HG03558 (cell line): Measurements from ENCODE around the gene WDR43.

ENCODE experiments used
- ATAC-seq: cut with Tn5 transposase; IDR thresholded peaks from one replicate; pipeline ENCODE4 v1.9.1; 2021; ENCODE audit warnings: moderate number of reproducible peaks; ENCODE audit not compliant: unreplicated experiment; ENCODE audit errors: extremely low read depth

The WDR43 gene

GRCh38 chr2:28908172-28908571, 13.7 kb downstream of the WDR43 start:
- no peak for ATAC-seq

- ATAC-seq: no peak
Observed at GRCh38 chr2:28909655-28910353, 15.3 kb downstream of the WDR43 start.

- ATAC-seq: no peak
Observed at GRCh38 chr2:28915939-28916338, 21.5 kb downstream of the WDR43 start.

GRCh38 chr2:28926847-28927246, 32.4 kb downstream of the WDR43 start:
- no peak for ATAC-seq

- no peak for ATAC-seq
Observed at GRCh38 chr2:28927469-28927868, 33.0 kb downstream of the WDR43 start.

- no peak for ATAC-seq
Observed at GRCh38 chr2:28927878-28928277, 33.4 kb downstream of the WDR43 start.

GRCh38 chr2:28929581-28929980, 35.1 kb downstream of the WDR43 start:
- ATAC-seq: no peak

- no peak for ATAC-seq
Observed at GRCh38 chr2:28930205-28930604, 35.7 kb downstream of the WDR43 start.

- ATAC-seq: no peak
Observed at GRCh38 chr2:28934769-28935168, 40.3 kb downstream of the WDR43 start.

- ATAC-seq: no peak
Observed at GRCh38 chr2:28941008-28941407, 46.5 kb downstream of the WDR43 start.

GRCh38 chr2:28944535-28945248, 50.2 kb downstream of the WDR43 start:
- no peak for ATAC-seq

- no peak for ATAC-seq
Observed at GRCh38 chr2:28948160-28948559, 53.7 kb downstream of the WDR43 start.

GRCh38 chr2:28949190-28949589, 54.7 kb downstream of the WDR43 start:
- no peak for ATAC-seq

GRCh38 chr2:28949617-28950305, 55.3 kb downstream of the WDR43 start:
- ATAC-seq: no peak

GRCh38 chr2:28950941-28951630, 56.6 kb downstream of the WDR43 start:
- ATAC-seq: no peak

GRCh38 chr2:28951910-28952835, 57.7 kb downstream of the WDR43 start:
- ATAC-seq: no peak

- no peak for ATAC-seq
Observed at GRCh38 chr2:28952836-28953211, 58.4 kb downstream of the WDR43 start.

GRCh38 chr2:28955467-28955866, 61.0 kb downstream of the WDR43 start:
- ATAC-seq: no peak

GRCh38 chr2:28956415-28956826, 62.0 kb downstream of the WDR43 start:
- no peak for ATAC-seq

- no peak for ATAC-seq
Observed at GRCh38 chr2:28956890-28957289, 62.4 kb downstream of the WDR43 start.
